Kidney (tissue), 14 donors: ENCODE results near the gene CRY1. TPM values are rescaled to one million over a fixed set of nuclear protein-coding genes. Genes with fewer than 3 reads are reported as not detected.

Experiments
- DNase-seq, 5 donors: peaks; one replicate each; pipeline ENCODE4 v3.0.0-alpha.2; 2013 to 2020
- FAIRE-seq: peaks from 2 replicates; lab custom pipeline; 2012; peaks lifted over from hg19 to GRCh38; lab: Jason Lieb, UNC
- H3K27ac ChIP-seq, 2 donors: one replicate each; pipeline ENCODE4 v1.7.0; 2013; ENCODE audit warnings: low read depth in 2 of 2, low read length in 2 of 2, inconsistent platforms in 1 of 2
- H3K27me3 ChIP-seq: one replicate; pipeline ENCODE4 v1.7.1; 2013; ENCODE audit warnings: low read length, inconsistent platforms; ENCODE audit not compliant: control insufficient read depth, insufficient read depth
- H3K36me3 ChIP-seq, 3 donors: one replicate each; pipeline versions ENCODE4 v1.7.0 to v1.7.1; 2013; ENCODE audit warnings: low read length in 3 of 3, control low read depth in 1 of 3, inconsistent platforms in 1 of 3; ENCODE audit not compliant: insufficient read depth in 3 of 3, control insufficient read depth in 2 of 3
- H3K4me1 ChIP-seq, 3 donors: one replicate each; pipeline versions ENCODE4 v1.7.0 to v1.7.1; 2013; ENCODE audit warnings: low read length in 3 of 3, inconsistent platforms in 1 of 3, low read depth in 1 of 3; ENCODE audit not compliant: control insufficient read depth in 2 of 3, insufficient read depth in 2 of 3
- H3K4me3 ChIP-seq, 3 donors: one replicate each; pipeline versions ENCODE4 v1.7.0 to v1.8.1; 2013; ENCODE audit warnings: low read length in 3 of 3, control low read depth in 1 of 3, inconsistent platforms in 1 of 3
- H3K9ac ChIP-seq, 3 donors: one replicate each; pipeline versions ENCODE4 v1.7.0 to v1.7.1; 2013; ENCODE audit warnings: low read length in 3 of 3, control low read depth in 1 of 3, inconsistent platforms in 1 of 3
- H3K9me3 ChIP-seq, 3 donors: one replicate each; pipeline versions ENCODE4 v1.7.0 to v1.7.1; 2013; ENCODE audit warnings: low read length in 3 of 3, control low read depth in 1 of 3, inconsistent platforms in 1 of 3; ENCODE audit not compliant: control insufficient read depth in 2 of 3, insufficient read depth in 1 of 3
- CTCF ChIP-seq: IDR thresholded peaks from 3 replicates; pipeline ENCODE4 v1.5.1; 2012; ENCODE audit warnings: mild to moderate bottlenecking, moderate library complexity, borderline replicate concordance; ENCODE audit not compliant: insufficient read depth; ENCODE audit errors: extremely low read depth
- intact Hi-C: fragments of 100-400 bp; cut with DNase I; formaldehyde crosslinking; loops from one replicate; pipeline ENCODE4 v1.11.1; 2022
- polyA plus RNA-seq: library from polyadenylated mRNA; stranded (reverse); fragments of 350-450 nt; fragmentation: Illumina TruSeq; extraction: RNeasy Lipid Tissue Mini Kit (QIAGEN cat#74804); gene quantifications from one replicate; pipeline ENCODE4 v1.2.3, GENCODE V29; 2014; ENCODE audit warnings: low read depth, low replicate concordance; ENCODE audit not compliant: insufficient read depth
- total RNA-seq: library from RNA; stranded (reverse); fragmentation: NEBNext Ultra II Directional; extraction: Animal tissue kit (Norgen Biotek cat#: 25700); gene quantifications from one replicate; pipeline ENCODE4 v1.2.1, GENCODE V29; 2021
- donor health status: control.
- donor health status: control.
- donor health status: control.
- donor health status: control.
- donor health status: control.
- donor health status: DM: yes; HTN: yes; CAD: no.
- donor health status: Normal renal cell carcinoma (clear cell type).

Gene CRY1
- total and polyA plus RNA-seq, 2 donors from 2014 or later: 8.4 to 17.7 TPM

- no peak overlapping the region for H3K4me3 ChIP-seq
- FAIRE-seq: peak; percentile 67
Observed at GRCh38 chr12:107131832-107132616, 38.7 kb upstream of the CRY1 start.

GRCh38 chr12:107130830-107131611 lies 37.7 kb upstream of the CRY1 start:
- Histone ChIP-seq H3K27ac (no peak overlapping the region), H3K36me3 (no peaks in the 10 kb centered on the region), H3K4me3 (no peak overlapping the region), H3K4me1 (no peaks in the 10 kb centered on the region), H3K27me3 (no peaks in the 10 kb centered on the region), H3K9ac (no peak overlapping the region), H3K9me3 (no peaks in the 10 kb centered on the region)
- FAIRE-seq (no peak), DNase-seq (no peak)
- no peak for TF ChIP-seq CTCF
- intact Hi-C loops: loop anchor here (5.0 kb wide), 1 partner anchor 476 kb away; no protein-coding TSS in a partner anchor

More at GRCh38 chr12:107131832-107132616, 38.7 kb upstream of the CRY1 start:
- H3K9ac ChIP-seq: no peak overlapping the region
- no peaks in the 10 kb centered on the region for H3K27me3 ChIP-seq
- no peaks in the 10 kb centered on the region for H3K36me3 ChIP-seq
- H3K9me3 ChIP-seq: no peaks in the 10 kb centered on the region
- H3K27ac ChIP-seq: no peak overlapping the region
- intact Hi-C loops: loop anchor here (5.0 kb wide), 1 partner anchor 475 kb away; no protein-coding TSS in a partner anchor
- peak; percentile 86 for TF ChIP-seq CTCF
- H3K4me1 ChIP-seq: no peaks in the 10 kb centered on the region
- DNase-seq: peak in 4 of 5 donors; percentile 38 to 81 (median 56)

GRCh38 chr12:107129315-107129930 lies 36.1 kb upstream of the CRY1 start:
- H3K9ac ChIP-seq: no peak overlapping the region
- intact Hi-C loops: no loop called here
- H3K9me3 ChIP-seq: no peaks in the 10 kb centered on the region
- H3K4me3 ChIP-seq: no peak overlapping the region
- DNase-seq: no peak
- no peaks in the 10 kb centered on the region for H3K36me3 ChIP-seq
- no peak overlapping the region for H3K27ac ChIP-seq
- no peak for TF ChIP-seq CTCF
- no peak for FAIRE-seq
- no peaks in the 10 kb centered on the region for H3K4me1 ChIP-seq
- H3K27me3 ChIP-seq: no peaks in the 10 kb centered on the region
